Measurements from ENCODE around the gene SDK2.

The SDK2 gene

GRCh38 chr17:73364155-73364522 lies 280.1 kb downstream of the SDK2 start:
- no peak for DNase-seq (ENCODE audit: low read depth)

DNA sequence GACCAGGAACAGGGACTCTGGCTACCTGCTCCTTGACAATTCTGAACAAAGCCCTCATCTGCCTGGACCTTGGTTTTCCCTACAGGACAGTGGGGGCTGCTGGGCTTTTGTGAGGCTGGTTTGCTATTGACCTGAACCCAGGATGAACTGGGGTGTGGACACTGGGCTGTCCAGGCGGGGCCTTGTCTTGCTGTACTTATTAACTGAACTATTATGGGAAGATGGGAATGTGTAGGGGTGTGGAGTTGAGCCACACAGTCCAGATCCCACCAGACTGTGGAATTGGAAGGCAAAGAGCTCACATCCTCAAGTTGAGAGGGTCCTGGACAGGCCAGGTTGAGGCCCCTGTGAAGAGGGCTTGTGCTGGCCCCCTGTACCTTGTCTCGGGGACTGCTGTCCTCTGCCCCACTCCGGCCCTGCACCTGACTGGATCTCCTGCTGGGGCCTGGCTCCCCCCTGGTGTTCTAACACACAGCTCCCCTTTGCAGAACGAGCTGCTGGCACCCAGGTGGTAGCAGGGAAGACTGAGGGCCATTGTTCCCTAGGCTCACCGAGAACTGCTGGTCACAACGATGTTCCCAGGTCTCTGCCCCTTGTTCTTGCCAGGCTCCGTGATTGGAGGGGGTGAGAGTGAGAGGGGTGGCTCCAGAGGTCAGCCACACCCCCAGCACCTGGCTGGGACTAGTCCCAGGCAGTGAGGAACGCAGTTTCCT lies 280.6 kb downstream of the SDK2 start:
- DNase-seq (ENCODE audit: low read depth): no peak

DNA sequence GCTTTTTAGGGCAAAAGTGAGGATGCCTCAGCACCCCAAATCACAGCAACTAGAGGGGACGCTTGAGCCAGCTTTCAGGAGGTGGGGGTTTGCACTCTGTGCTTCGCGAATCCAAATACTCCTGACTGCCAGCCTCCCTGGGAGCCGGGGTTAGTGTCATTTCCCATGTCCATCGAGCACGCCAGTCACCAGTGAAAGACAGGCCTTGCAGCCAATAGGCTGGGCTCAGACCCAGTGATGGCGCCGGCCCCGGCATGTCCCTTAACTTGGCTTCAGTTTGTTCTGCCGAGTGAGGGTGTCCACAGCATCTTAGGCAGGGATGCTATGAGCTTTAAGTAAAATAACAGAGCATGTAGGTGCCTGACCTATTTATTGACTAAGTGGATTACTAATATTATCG lies 281.5 kb downstream of the SDK2 start:
- no peak for DNase-seq (ENCODE audit: low read depth)

GRCh38 chr17:73360961-73361761 lies 283.1 kb downstream of the SDK2 start:
- DNase-seq (ENCODE audit: low read depth): no peak

GRCh38 chr17:73359987-73360410 lies 284.2 kb downstream of the SDK2 start:
- no peak for DNase-seq (ENCODE audit: low read depth)

- no peak for DNase-seq (ENCODE audit: low read depth)
Measured at GRCh38 chr17:73359352-73359751, 284.9 kb downstream of the SDK2 start.

DNA sequence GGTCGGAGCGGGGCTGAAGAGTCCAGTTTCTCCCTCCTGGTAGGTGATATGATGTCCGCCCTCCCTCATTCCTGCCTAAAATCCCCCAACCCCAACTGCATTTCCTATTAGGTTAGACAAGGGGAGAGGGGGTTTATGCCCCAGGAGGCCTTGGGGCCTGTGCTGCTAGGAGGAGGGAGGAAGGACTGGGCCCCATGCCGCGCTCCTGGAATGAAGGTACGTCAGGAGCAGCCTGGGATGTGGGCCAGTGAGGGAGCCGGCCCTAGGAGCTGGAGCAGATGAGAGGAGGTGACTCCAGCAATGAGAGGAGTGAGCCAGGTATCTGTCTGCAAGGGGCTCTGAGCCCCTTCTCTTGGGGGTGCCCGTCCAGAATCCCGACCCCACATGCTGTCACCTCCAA lies 285.6 kb downstream of the SDK2 start:
- no peak for DNase-seq (ENCODE audit: low read depth)

GRCh38 chr17:73357981-73358380 lies 286.3 kb downstream of the SDK2 start:
- DNase-seq (ENCODE audit: low read depth): no peak

DNA sequence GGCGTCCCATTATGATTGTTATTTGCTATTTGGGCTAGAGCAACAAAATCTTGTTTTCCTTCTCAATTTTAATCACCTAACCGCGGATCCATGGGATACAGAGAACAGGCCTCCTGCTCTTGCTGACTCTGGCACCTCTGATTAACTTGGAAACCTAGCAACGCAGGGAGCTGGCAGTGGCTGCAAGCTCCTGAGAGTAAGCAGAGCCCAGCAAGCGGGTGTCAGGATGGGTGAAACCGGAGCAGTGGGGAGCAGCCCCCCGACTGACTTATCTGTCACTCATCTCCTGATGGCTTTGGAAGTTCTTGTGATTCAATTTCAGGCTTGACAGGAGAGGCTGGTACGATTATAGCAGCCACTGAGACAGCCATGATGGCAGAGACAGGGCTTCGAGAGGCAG lies 286.9 kb downstream of the SDK2 start:
- no peak for DNase-seq (ENCODE audit: low read depth)

DNA sequence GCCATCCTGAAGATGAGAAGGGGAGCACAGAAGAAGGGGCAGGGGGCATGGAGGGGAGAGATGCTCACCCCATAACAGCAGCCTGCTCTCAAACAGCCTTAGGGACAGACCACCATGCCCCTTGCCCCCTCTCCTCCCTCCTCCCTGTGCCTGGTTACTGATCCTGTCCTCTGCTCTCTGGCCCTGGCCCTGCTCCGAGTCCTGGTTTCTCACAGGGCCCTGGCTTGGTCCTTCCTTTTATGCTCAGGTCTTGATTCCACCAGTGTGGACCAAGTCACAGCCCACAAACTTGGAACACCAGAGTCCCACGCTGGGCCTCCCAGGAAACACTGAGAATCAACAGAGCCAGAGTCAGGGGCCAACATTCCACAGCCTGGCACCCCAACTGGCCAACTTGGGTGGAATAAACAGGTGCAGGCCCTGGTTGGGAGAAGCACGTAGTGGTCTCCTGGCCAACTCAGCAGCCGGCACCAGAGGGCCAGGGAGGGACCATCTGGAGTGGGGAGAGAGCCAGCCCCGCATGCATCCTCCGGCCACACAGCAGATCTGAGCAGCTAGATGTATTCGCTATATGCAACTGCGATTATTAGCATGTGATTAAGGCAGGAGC lies 287.6 kb downstream of the SDK2 start:
- DNase-seq (ENCODE audit: low read depth): no peak

GRCh38 chr17:73354423-73355284 lies 289.6 kb downstream of the SDK2 start:
- DNase-seq (ENCODE audit: low read depth): no peak

GRCh38 chr17:73352261-73352660 lies 292.0 kb downstream of the SDK2 start:
- DNase-seq (ENCODE audit: low read depth): no peak

DNA sequence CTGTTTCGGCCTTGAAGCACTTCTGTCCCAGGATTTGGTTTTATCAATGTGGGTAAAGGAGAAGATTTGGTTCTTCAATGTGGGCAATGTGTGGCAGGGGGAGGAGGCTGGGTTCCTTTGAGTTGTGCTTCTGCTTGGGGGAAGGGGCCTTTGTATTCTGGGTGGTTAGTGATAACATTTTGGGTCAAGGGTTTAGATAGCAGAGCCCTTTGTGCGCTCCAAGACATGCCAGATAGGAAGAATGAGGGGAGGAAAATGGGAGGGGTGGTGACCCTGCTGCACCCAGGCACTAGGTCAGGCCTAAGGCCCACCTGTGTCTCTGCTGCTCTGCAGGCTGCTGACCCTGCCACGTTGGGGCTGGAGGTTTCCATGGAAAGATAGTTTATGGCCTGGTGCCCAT lies 292.5 kb downstream of the SDK2 start:
- DNase-seq (ENCODE audit: low read depth): no peak

DNA sequence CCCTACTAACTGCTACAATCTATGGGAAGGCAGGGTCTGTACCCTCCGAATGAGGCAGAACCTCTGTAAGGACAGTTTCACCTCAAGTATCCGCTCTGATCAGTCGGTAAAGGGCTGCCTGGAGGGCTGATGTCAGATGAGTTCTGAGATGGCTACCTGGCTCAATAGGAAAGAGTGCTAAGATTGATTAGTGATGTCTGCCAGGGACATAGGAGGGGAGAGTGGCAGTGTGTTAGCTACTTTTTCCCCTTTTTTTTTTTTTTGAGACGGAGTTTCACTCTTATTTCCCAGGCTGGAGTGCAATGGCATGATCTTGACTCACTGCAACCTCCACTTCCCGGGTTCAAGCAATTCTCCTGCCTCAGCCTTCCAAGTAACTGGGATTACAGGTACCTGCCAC lies 293.4 kb downstream of the SDK2 start:
- DNase-seq (ENCODE audit: low read depth): no peak

GRCh38 chr17:73349647-73350046 lies 294.6 kb downstream of the SDK2 start:
- no peak for DNase-seq (ENCODE audit: low read depth)

DNA sequence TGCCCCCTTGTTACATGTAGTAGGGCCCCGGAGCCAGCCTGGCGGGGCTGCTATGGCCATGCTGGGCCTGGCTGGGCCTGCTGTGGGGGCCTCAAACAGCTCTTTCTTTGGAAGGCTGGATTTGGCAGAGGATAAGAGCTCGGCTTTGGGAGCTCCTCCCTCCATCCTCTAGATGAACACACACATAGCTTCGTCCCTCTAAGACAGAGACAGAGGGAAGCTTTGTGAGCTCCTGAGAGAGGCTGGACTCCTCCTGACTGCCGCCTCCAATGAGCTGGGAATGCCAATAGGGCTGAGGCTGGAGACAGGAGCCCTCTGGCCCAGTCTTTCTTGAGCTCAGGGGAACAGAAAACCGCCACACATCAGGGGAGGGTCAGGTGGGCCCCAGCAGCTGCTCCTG lies 295.1 kb downstream of the SDK2 start:
- no peak for DNase-seq (ENCODE audit: low read depth)

DNA sequence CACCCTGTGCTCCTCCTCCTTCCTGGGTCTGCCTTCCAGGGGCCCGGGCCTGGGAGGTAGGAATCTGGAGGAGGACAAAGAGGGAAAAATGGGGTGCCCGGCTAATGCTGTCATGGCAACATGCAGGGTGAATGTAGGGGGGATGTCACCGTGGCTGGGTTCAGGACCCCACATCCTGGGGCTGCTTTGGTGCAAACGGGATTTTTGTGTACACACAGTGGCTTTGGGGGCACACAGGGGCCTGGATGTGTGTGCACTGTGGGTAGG lies 295.5 kb downstream of the SDK2 start:
- DNase-seq (ENCODE audit: low read depth): no peak

- no peak for DNase-seq (ENCODE audit: low read depth)
Measured at GRCh38 chr17:73348018-73348828, 296.0 kb downstream of the SDK2 start.

GRCh38 chr17:73347351-73347750 lies 296.9 kb downstream of the SDK2 start:
- DNase-seq (ENCODE audit: low read depth): no peak

DNA sequence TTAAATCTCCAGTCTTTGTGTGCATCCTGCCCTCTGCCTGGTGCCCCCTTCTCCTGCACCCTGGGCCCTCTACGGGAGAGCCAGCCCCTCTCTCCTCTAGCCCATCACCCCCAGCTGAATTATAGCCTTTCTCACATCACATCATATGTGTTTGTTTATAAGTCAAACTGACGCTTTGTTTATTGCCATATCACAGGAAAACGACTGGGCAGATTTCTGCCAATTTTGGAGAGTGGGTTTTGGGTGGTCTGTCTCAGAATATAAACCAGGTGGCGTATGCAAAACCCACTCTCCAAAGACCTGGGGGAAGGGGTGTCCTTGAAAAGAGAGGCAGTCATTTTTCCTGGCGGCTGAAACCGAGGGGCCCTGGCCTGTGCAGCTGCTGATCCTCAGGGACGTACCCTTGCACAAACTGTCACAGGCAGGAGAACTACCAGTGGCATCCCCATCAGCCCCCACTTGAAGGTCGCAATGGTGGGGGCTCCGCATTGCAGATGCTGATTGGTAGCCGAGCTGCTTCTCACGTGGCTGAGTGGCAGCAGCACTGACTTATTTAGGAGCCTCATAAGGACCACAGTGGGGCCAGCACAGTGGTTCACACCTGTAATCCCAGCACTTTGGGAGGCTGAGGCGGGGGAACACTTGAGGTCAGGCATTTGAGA lies 297.6 kb downstream of the SDK2 start:
- DNase-seq (ENCODE audit: low read depth): no peak
